A673 (cell line): ENCODE results near the gene ATG7. TPM values are rescaled to one million over a fixed set of nuclear protein-coding genes. Genes with fewer than 3 reads are reported as not detected.

Experiments
- BruUV-seq: library from RNA; stranded (reverse); fragments of 400-500 nt; replicated peaks from 2 replicates; lab custom pipeline; 2021; lab: Mats Ljungman, UMichigan
- CTCF ChIA-PET: fragments of 300-600 bp; sonication (Branson Sonifier 250); formaldehyde crosslinking; loops from one replicate; lab custom pipeline; 2022; ENCODE audit warnings: antibody characterized with exemption; lab: Charles Lee
- POLR2A ChIA-PET: fragments of 300-600 bp; sonication (Branson Sonifier 250); formaldehyde crosslinking; loops from one replicate; lab custom pipeline; 2022; ENCODE audit warnings: antibody characterized with exemption; ENCODE audit not compliant: low non-redundant PET; lab: Charles Lee
- DNase-seq: peaks from one replicate; pipeline ENCODE4 v3.0.0-alpha.2; 2015; ENCODE audit warnings: low spot score
- H3K27ac ChIP-seq: fragments of 200-600 bp; sonication (generic); 2 replicates; pipeline ENCODE4 v1.5.1; 2016; ENCODE audit warnings: mixed run types, low read depth, mild to moderate bottlenecking, mixed read lengths, antibody characterized with exemption, low read length; ENCODE audit not compliant: poor library complexity, severe bottlenecking
- H3K27me3 ChIP-seq: fragments of 200-600 bp; sonication (generic); replicated peaks from 2 replicates; pipeline ENCODE4 v1.6.1; 2017; ENCODE audit warnings: mixed run types, low read depth, mild to moderate bottlenecking, mixed read lengths, antibody characterized with exemption, low read length; ENCODE audit not compliant: insufficient read depth, poor library complexity
- H3K36me3 ChIP-seq: fragments of 200-600 bp; sonication (generic); 2 replicates; pipeline ENCODE4 v1.6.1; 2016; ENCODE audit warnings: mixed run types, mild to moderate bottlenecking, mixed read lengths, antibody characterized with exemption, low read length; ENCODE audit not compliant: insufficient read depth, poor library complexity, severe bottlenecking
- H3K4me1 ChIP-seq: fragments of 200-600 bp; sonication (generic); 2 replicates; pipeline ENCODE4 v1.6.1; 2017; ENCODE audit warnings: mixed run types, mild to moderate bottlenecking, mixed read lengths, antibody characterized with exemption, low read length; ENCODE audit not compliant: insufficient read depth, poor library complexity, severe bottlenecking
- H3K4me3 ChIP-seq: fragments of 200-600 bp; sonication (generic); 2 replicates; pipeline ENCODE4 v1.5.1; 2016; ENCODE audit warnings: low read depth, mixed run types, mild to moderate bottlenecking, mixed read lengths, low read length; ENCODE audit not compliant: poor library complexity, severe bottlenecking
- H3K9me3 ChIP-seq: fragments of 200-600 bp; sonication (generic); 2 replicates; pipeline ENCODE4 v1.6.1; 2016; ENCODE audit warnings: mixed run types, low read depth, mild to moderate bottlenecking, mixed read lengths, antibody characterized with exemption, low read length; ENCODE audit not compliant: poor library complexity, severe bottlenecking
- EZH2 ChIP-seq: fragments of 200-600 bp; sonication (generic); IDR thresholded peaks from 2 replicates; pipeline ENCODE4 v1.6.1; 2017; ENCODE audit warnings: borderline replicate concordance, low read depth, mild to moderate bottlenecking, mixed read lengths, antibody characterized with exemption, low read length; ENCODE audit not compliant: poor library complexity, severe bottlenecking
- intact Hi-C: fragments of 100-400 bp; cut with micrococcal nuclease; formaldehyde crosslinking; loops from one replicate; pipeline ENCODE4 v1.10.0; 2022; ENCODE audit not compliant: unreplicated experiment
- total RNA-seq: library from RNA; stranded (reverse); gene quantifications from 2 replicates; pipeline ENCODE4 v1.2.3, GENCODE V29; 2021
- TF ChIP-seq, protein P1 (sequence below): fragments of 300-800, 200-600 bp; sonication (generic); conservative IDR thresholded peaks from 2 replicates; pipeline ENCODE4 v1.5.1; 2017; ENCODE audit warnings: low read depth, mild to moderate bottlenecking, antibody characterized with exemption, low read length, moderate library complexity, mixed read lengths

The ATG7 gene
- total RNA-seq, 1 experiment from 2014 or later: 30.9 TPM

DNA sequence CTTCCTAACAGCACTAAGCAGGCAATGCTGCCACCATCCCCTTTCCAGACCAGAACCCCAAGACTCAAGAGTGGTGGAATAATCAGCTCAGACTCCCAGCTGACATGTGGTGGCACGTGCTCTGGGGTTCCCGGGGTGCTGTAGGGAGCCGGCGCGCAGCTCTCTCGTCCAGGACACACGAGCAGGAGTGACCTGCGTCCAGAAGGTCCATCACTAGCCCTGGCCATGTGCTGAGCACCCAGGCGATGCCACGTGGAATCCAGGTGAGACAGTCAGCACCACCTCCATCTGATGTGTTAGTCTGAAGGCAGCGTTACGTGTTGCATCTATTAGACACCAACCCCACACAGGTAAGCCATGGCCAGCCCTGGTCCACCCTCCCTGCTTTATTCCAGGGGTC, 293.3 kb downstream of the ATG7 start:
- Histone ChIP-seq H3K9me3 (no peaks in the 10 kb centered on the region), H3K36me3 (peaks cover 6% of the 10 kb centered on the region), H3K4me1 (no peaks in the 10 kb centered on the region), H3K27me3 (no peaks in the 10 kb centered on the region), H3K4me3 (no peak overlapping the region), H3K27ac (no peak overlapping the region)
- no peak for DNase-seq
- no TSS peak for BruUV-seq
- POLR2A ChIA-PET: no interaction called here
- no peak for TF ChIP-seq EZH2
- TF ChIP-seq, protein P1, sequence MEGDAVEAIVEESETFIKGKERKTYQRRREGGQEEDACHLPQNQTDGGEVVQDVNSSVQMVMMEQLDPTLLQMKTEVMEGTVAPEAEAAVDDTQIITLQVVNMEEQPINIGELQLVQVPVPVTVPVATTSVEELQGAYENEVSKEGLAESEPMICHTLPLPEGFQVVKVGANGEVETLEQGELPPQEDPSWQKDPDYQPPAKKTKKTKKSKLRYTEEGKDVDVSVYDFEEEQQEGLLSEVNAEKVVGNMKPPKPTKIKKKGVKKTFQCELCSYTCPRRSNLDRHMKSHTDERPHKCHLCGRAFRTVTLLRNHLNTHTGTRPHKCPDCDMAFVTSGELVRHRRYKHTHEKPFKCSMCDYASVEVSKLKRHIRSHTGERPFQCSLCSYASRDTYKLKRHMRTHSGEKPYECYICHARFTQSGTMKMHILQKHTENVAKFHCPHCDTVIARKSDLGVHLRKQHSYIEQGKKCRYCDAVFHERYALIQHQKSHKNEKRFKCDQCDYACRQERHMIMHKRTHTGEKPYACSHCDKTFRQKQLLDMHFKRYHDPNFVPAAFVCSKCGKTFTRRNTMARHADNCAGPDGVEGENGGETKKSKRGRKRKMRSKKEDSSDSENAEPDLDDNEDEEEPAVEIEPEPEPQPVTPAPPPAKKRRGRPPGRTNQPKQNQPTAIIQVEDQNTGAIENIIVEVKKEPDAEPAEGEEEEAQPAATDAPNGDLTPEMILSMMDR: no peak
- CTCF ChIA-PET: no interaction called here
- intact Hi-C loops: no loop called here

DNA sequence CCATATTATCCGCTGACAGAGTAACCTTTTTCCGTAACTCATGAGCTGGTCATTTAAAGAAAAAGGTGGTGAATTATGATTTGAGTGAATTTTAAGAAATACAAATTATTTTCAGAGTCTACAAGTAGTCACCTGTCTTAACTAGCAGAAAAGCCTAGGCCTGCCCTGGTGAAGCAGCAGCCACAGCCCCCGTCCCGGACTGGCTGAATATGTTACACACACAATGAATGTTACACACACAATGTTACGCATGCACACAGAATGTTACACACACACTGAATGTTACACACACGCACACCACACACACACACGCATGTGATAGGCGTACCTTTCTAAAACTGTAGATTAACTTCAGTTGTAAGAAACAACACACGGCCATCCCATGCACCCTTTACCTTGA, 293.7 kb downstream of the ATG7 start:
- H3K4me3 ChIP-seq: no peak overlapping the region
- DNase-seq: no peak
- no peak overlapping the region for H3K27ac ChIP-seq
- H3K36me3 ChIP-seq: peaks cover 6% of the 10 kb centered on the region
- H3K9me3 ChIP-seq: no peaks in the 10 kb centered on the region
- no peaks in the 10 kb centered on the region for H3K4me1 ChIP-seq
- H3K27me3 ChIP-seq: no peaks in the 10 kb centered on the region
- TF ChIP-seq, protein P1: no peak
- no peak for TF ChIP-seq EZH2
- intact Hi-C loops: no loop called here
- ChIA-PET POLR2A (no interaction called here), CTCF (no interaction called here)
- BruUV-seq: no TSS peak

DNA sequence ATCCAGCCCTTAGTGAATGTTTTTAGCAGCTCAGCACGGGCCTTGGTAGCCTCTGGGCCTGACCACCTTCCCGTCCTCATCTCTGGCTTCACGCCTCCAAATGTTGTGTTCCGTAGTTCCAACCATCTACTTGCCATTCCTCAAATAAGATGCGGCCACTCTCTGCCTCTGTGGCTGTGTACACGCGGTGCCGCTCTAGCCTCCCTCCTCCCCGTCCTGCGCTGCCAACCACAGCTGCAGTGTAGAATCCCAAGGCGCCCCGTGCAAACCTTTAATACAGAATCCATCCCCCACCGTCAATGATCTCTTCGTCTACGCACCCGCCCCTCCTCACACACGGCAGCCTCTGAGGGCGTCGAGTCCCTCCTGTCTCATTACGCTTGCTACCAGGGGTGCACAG, 294.3 kb downstream of the ATG7 start:
- H3K4me1 ChIP-seq: no peaks in the 10 kb centered on the region
- ChIA-PET CTCF (no interaction called here), POLR2A (no interaction called here)
- intact Hi-C loops: no loop called here
- H3K36me3 ChIP-seq: peaks cover 6% of the 10 kb centered on the region
- DNase-seq: no peak
- H3K9me3 ChIP-seq: no peaks in the 10 kb centered on the region
- H3K27ac ChIP-seq: no peak overlapping the region
- BruUV-seq: no TSS peak
- H3K4me3 ChIP-seq: no peak overlapping the region
- TF ChIP-seq, protein P1: no peak
- no peak for TF ChIP-seq EZH2
- no peaks in the 10 kb centered on the region for H3K27me3 ChIP-seq
